Measurements from ENCODE around the gene SORD.

SORD gene

GRCh38 chr15:45112591-45113379 is 89.8 kb downstream of the SORD start:
- TF ChIP-seq CTCF (IDR thresholded peaks at IDR 0.05), result no peak

GRCh38 chr15:45113380-45113990 is 90.5 kb downstream of the SORD start:
- TF ChIP-seq CTCF (IDR thresholded peaks at IDR 0.05), result no peak

- TF ChIP-seq CTCF (IDR thresholded peaks at IDR 0.05), result no peak
Measured at GRCh38 chr15:45114076-45114750, 91.2 kb downstream of the SORD start, which contains the start of the genes DUOX2 and DUOXA2. Gene DUOX2 (minus strand): TSS chr15:45114172. CDS start chr15:45113411, 761 bp downstream. Gene DUOXA2 (plus strand): TSS chr15:45114326. CDS start chr15:45114606, 280 bp downstream.

- no peak for TF ChIP-seq CTCF (IDR thresholded peaks at IDR 0.05)
Measured at GRCh38 chr15:45114751-45115085, 91.7 kb downstream of the SORD start.

- no peak for TF ChIP-seq CTCF (IDR thresholded peaks at IDR 0.05)
Measured at GRCh38 chr15:45115312-45115820, 92.4 kb downstream of the SORD start.

GRCh38 chr15:45116006-45116481 is 93.0 kb downstream of the SORD start:
- no peak for TF ChIP-seq CTCF (IDR thresholded peaks at IDR 0.05)

- TF ChIP-seq CTCF (IDR thresholded peaks at IDR 0.05), result no peak
Measured at GRCh38 chr15:45116482-45117307, 93.7 kb downstream of the SORD start.
